A204.1 (cell line): ENCODE results near the gene GDF7.

Source experiments
- FAIRE-seq: peaks from 2 replicates; lab custom pipeline; 2012; peaks lifted over from hg19 to GRCh38; lab: Jason Lieb, UNC

GDF7 gene

DNA sequence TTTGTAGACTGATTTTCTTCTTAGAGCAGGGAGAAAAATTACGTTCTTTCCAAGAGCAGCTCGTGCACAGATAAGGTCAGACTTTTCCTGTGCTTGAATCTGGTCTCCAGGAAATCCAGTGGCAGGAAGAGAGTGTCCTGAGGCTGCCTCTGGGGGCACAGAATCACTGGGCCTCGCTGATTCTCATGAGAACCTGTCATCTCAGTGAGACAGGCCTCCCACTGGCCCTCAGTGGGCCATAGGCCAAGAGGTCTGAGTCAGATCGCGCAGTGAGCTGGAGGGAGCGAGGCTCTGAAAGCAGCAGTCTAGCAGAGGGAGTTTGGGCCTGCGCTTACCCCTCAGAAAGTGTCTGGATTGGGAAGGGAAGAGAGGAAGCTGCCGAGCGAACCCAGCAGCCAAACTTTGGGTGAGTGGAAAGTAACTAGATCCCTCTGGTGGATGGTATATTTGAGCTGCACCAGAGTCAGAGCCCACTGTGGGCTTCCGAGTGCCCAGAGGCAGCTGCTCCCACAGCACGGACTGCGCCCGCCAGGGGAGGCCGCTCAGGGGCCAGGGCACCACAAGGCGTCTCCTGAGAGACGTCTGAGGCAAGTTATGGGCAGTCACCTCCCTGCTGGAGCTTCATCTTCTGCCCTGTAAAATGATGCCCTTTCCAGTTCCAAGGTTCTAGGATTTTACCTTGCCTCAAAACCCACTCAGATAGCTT, 8.2 kb downstream of the GDF7 start:
- no peak for FAIRE-seq

GRCh38 chr2:20675701-20676352, 8.9 kb downstream of the GDF7 start:
- no peak for FAIRE-seq

DNA sequence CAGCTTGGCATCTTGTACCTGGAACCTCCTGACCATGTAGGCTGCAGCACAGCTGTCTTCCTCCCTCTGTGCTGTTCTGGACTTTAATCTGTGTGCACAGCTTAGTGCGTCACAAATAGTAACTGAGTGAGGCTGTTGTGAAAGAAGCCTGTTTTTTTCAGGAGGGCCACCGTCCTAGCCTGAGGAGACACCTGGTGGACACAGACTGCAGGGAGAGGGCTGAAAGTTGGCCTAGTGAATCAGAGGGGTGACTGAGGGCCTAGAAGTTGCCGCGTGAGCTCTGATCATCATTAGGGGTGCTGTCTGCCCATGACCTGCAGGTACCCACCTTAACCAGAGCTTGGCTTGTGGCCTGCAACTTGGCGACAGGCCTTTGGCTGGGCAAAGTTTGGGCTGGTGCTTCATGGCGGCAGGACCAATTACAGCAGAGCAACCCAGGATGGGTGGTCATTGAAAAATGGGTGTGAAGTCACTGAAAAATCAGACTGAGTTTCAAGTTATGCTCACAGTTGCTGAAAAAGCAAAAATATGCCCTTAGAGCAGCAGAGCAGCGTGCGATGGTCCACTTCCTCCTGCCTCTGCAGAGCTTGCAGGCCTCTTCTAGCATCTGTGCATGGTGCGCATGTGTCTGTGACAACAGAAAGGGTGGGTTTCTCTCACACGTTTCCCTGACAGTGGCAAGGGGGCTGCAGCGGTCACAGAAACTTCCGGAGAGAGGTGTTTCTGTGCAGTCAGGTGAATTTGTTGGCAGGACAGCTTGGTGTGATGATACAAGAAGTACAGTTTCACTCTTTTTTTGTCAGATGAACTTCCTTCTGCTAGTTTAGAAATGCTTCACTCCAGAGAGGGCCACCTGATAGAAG, 9.6 kb downstream of the GDF7 start:
- no peak for FAIRE-seq

DNA sequence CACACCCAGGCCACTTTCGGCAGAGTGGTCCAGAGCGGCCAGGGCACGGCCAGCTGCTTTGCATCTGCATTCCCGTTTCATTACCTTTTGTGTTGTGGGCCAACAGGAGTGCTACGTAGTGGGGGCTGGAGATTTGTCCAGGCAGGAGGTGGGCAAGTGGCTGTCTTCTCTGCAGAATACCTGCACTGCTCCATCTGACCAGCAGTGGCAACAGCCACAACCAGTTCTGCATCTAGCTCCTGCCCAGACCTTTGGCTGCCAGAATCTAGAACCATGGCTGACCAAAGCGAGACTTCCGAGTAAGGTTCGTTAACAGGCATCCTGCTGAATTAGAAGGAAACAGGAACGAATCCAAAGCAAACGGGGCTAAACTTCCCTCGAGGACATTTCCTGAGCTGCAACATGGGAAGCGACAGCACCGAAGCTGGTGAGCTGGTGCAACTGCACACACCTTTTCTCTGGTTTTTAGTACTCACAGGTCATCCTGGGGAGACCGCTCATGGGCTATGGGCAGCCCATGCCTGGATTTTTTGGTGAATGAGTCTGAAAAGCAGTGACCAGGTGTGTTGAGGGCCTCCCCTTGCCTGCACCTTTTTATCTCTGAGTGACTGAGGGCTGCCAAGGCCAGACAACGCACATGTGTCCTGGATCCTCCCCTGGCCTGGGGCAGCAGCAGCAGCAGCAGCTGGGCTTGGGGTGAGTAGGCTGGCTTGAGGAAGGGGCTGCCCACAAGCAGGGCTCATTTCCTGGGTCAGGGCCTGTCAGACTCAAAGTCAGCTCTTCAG, 10.5 kb downstream of the GDF7 start:
- FAIRE-seq = no peak

DNA sequence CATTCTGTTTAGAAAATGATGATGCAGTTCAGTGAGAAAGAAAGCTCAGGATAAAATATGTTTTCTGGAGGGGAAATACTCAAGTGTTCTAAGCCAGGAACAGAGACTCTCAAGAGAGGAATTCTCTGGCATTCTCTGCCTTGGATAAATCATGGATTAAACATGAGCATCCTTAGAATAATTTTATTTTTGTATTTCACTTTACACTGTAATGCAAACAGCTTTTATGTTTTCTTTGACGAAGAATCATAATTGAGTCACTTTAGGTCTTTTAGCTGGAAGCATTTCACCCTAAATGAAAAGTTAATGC, 11.1 kb downstream of the GDF7 start:
- FAIRE-seq = no peak

DNA sequence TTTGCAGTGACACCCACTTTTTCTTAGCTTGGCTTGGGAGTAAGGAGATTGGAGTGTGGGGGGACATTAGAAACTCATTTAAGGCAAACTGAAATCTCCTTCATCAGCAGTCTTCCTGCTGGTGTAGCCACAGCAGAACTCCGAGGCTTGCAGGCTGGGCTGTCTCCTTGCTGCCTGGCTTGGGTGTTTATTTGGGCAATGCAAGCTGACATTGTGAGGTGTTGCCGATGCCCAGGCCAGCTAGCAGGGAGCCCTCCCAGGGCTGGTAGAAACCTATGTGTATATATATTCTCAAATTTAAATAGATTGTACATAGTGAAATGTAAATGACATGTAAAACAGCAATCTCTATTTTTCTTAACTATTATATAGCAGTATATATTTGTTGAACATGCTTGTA, 11.8 kb downstream of the GDF7 start:
- no peak for FAIRE-seq

GRCh38 chr2:20680744-20681375, 13.9 kb downstream of the GDF7 start:
- no peak for FAIRE-seq

DNA sequence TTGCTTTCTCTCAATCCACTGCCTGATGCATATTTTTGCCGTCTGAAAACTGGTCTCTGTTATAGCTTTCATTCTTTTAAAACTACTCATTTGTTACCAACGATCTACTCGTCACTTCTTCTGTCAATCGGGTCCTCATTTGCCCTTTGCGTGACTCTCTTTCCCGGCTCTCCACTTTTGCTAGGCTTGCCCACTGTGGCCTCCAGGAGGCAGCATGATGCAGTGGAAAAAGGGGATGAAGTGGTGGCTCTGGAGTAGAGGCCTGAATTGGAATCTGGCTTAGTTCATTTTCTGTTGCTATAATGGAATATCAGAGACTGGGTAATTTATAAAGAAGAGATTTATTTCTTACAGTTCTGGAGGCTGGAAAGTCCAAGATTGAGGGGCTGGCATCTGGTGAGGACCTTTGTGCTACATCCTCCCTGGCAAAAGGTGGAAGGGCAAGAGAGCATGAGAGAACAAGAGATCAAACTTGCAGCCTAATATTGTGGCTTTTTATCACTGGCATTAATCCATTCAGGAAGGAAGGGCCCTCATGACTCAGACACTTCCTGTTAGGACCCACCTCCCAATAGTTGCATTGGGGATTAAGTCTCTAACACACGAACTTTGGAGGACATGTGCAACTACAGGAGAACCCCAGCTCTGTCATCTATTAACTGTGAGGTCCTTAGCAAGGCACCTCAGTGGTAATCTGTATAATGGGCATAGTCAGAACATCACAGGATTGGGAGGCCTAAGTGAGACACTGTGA, 15.4 kb downstream of the GDF7 start:
- FAIRE-seq = no peak

DNA sequence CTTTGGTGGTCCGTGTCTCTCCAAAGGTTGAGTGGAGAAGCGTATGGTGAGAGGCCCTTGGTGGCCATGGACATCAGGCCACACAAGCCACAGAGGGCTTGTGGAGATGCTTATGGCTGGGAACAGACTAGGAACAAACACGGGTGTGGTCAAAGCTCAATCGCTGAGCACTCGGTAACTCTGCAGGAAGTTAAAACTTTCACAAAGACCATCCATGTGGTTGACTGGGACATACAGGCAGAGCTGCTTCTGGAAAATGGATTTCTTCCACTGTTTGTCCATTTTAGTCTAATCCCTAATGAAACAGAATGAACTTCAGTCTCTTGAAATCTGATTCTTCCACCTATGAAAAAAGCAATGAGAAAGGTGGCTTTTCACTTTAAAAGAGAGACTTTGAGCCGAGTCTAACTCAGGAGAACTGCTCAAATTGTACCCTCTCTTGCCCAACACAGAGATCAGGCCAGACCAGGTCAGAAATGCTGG, 17.7 kb downstream of the GDF7 start:
- no peak for FAIRE-seq

GRCh38 chr2:20687260-20687832, 20.4 kb downstream of the GDF7 start:
- no peak for FAIRE-seq

GRCh38 chr2:20689428-20690264, 22.7 kb downstream of the GDF7 start:
- FAIRE-seq = no peak

- no peak for FAIRE-seq
Observed at GRCh38 chr2:20691076-20691734, 24.3 kb downstream of the GDF7 start.

DNA sequence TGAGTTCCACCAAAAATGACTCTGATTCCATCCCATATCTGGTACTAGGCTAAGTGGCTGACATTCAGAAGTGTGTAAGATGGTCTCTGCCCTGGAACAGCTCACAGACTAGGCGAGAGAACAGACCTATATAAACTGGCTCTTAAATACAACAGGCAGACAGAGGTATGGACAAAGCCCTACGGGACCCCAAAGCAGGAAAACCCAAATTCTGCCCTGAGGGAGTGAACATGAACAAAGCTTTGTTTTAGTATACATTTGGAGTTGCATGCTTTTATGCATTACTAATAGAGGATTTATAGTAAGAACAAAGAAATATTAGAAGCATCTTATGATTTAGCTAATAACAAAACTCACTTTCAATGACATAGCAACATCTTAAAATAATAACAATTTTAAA, 25.1 kb downstream of the GDF7 start:
- no peak for FAIRE-seq

GRCh38 chr2:20693317-20693716, 26.4 kb downstream of the GDF7 start:
- FAIRE-seq = no peak

DNA sequence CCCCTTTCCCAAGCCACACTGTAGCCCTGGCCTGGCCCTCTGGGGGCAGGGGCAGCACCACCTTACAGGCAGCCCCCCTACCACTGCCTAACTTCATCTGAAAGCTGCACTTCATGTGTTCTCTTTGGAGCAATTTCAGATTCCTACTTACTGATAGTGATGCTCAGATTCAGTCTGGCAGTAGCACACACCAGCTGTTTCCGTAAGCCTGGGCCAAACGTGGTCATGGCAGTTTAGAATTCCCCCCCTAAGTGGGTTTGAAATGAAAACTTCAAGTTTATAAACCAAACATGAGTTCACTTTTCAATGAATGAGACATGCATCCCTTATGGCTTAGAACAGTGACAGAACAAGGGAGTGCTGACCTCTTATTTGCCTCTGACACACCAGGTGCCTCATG, 29.4 kb downstream of the GDF7 start:
- FAIRE-seq = no peak

DNA sequence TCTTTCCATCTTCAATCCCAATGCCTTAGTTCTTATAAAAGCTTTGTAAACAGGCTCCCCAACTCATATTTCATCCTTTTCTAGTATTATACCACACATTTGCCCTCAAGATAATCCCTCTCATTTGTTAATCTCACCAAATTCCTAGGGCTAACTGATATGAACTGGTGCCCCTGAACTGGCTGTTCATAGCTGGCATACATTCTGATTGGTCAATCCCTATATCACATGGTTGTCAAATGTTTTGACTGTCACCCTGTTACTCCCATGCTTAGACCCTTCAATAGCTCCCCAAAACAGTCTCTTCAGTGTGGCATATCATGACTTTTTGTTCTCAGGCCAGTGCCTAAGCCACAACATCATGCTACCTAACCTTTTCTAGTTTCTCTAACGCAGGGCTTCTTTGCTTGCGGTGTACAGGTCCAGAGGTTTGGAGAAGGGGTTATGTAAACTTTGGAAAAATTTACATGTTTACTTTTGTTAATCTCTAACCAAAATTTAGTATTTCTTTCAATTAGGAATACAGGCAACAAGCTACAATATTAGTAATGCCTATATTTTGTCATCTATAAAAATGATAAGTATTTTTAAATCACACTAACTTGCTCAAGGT, 30.5 kb downstream of the GDF7 start:
- FAIRE-seq = no peak

DNA sequence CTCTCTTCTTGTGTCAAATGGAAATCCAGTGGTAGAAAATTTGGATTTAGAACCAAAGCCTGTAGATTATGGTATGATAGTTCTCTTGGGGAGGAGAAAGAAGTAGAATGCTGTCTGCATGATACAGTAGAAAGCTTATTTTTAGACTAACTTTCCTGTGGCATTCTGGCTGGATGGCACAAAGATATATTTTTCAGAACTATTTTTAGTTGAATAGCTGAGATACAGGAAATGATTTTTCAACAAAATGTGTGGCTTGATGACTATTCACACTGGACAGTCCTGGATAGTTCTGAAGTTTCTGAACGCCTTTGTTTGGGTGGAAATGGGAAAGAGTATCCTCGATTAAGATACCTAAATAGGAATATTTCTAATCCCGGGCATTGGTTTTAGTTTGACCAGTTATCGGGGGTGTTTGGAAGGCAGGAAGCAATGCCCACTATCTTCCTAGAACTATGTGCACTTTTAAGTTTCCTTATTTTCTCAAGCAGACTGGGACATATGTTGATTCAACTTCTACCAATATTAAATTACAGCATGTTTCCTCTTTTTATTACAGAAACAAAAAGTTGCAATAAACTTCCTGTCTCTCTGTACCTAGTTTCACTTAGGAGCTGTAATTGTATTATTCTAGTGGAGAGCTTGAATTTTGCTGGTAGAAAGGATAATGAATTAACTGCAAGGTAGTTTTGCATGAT, 32.1 kb downstream of the GDF7 start:
- no peak for FAIRE-seq

- no peak for FAIRE-seq
Observed at GRCh38 chr2:20702563-20702962, 35.6 kb downstream of the GDF7 start.
